GM18873 (cell line): ENCODE data around the gene CDSN.
"Not testable (repeated sequence)": the region's sequence is repeated elsewhere in the genome, so short reads cannot be mapped to it uniquely, and the experiment has no call there.

Experiments used
- ATAC-seq: cut with Tn5 transposase; IDR thresholded peaks from one replicate; pipeline ENCODE4 v1.9.1; 2021; ENCODE audit warnings: mild to moderate bottlenecking, moderate library complexity, moderate number of reproducible peaks; ENCODE audit not compliant: unreplicated experiment, low FRiP score

The CDSN gene

GRCh38 chr6:31120151-31120915 lies at the start of gene CDSN:
TSS of gene CDSN (minus strand) at chr6:31120446. CDS start at chr6:31120419, 27 bp downstream.
- no peak for ATAC-seq

- no peak for ATAC-seq
These were observed 49.0 kb upstream of the CDSN start for GRCh38 chr6:31169123-31169857.

GRCh38 chr6:31168606-31169005 lies 48.4 kb upstream of the CDSN start:
- no peak for ATAC-seq

- ATAC-seq = no peak
These were observed 45.7 kb upstream of the CDSN start for GRCh38 chr6:31165986-31166385.

GRCh38 chr6:31165064-31165832 lies 45.0 kb upstream of the CDSN start:
- peak; percentile 51 for ATAC-seq

GRCh38 chr6:31164475-31165063 lies 44.3 kb upstream of the CDSN start:
- not testable (repeated sequence) for ATAC-seq

- ATAC-seq = no peak
These were observed 43.7 kb upstream of the CDSN start for GRCh38 chr6:31163922-31164321.

- ATAC-seq = no peak
These were observed 42.4 kb upstream of the CDSN start for GRCh38 chr6:31162463-31163165.

- no peak for ATAC-seq
These were observed 41.2 kb upstream of the CDSN start for GRCh38 chr6:31161216-31162126.

- no peak for ATAC-seq
These were observed 38.9 kb upstream of the CDSN start for GRCh38 chr6:31158863-31159855.

- peak; percentile 82 for ATAC-seq
These were observed 38.1 kb upstream of the CDSN start, which contains the start of gene TCF19 for GRCh38 chr6:31158140-31158862. TSS of gene TCF19 (plus strand) at chr6:31158589. CDS start at chr6:31159470, 881 bp downstream.

GRCh38 chr6:31157513-31158139 lies 37.4 kb upstream of the CDSN start, which contains the start of gene CCHCR1:
TSS of gene CCHCR1 (minus strand) at chr6:31157802. CDS start at chr6:31157600, 202 bp downstream.
- no peak for ATAC-seq

- no peak for ATAC-seq
These were observed 36.4 kb upstream of the CDSN start for GRCh38 chr6:31156641-31157040.

GRCh38 chr6:31154436-31154835 lies 34.2 kb upstream of the CDSN start:
- no peak for ATAC-seq

- ATAC-seq = no peak
These were observed 32.5 kb upstream of the CDSN start for GRCh38 chr6:31152781-31153180.

- ATAC-seq = no peak
These were observed 29.7 kb upstream of the CDSN start for GRCh38 chr6:31149827-31150447.
